Aorta (tissue), 5 donors: ENCODE results near the gene SEMA5A. TPM values are rescaled to one million over a fixed set of nuclear protein-coding genes. Genes with fewer than 3 reads are reported as not detected.

Source experiments
- ATAC-seq: fragments of 200-7000 bp; cut with Tn5 transposase; one replicate; pipeline ENCODE4 v1.9.1; 2022; ENCODE audit warnings: moderate library complexity; ENCODE audit not compliant: low FRiP score
- DNase-seq, 2 donors: peaks; one replicate each; pipeline ENCODE4 v3.0.0-alpha.2; 2020
- H3K27ac ChIP-seq, 2 donors: one replicate each; pipeline ENCODE4 v1.5.1; 2013; ENCODE audit warnings: low read length in 2 of 2, mild to moderate bottlenecking in 2 of 2, moderate library complexity in 2 of 2, control low read depth in 1 of 2, inconsistent platforms in 1 of 2, low read depth in 1 of 2
- H3K27me3 ChIP-seq, 2 donors: one replicate each; pipeline ENCODE4 v1.6.1; 2013; ENCODE audit warnings: control low read depth in 1 of 2, low read length in 1 of 2, mild to moderate bottlenecking in 1 of 2, moderate library complexity in 1 of 2; ENCODE audit not compliant: insufficient read depth in 2 of 2, control insufficient read depth in 1 of 2
- H3K36me3 ChIP-seq, 2 donors: one replicate each; pipeline ENCODE4 v1.6.1; 2013; ENCODE audit warnings: control low read depth in 1 of 2, low read length in 1 of 2, mild to moderate bottlenecking in 1 of 2; ENCODE audit not compliant: insufficient read depth in 2 of 2, control insufficient read depth in 1 of 2
- H3K4me1 ChIP-seq, 2 donors: one replicate each; pipeline ENCODE4 v1.6.1; 2013; ENCODE audit warnings: low read length in 2 of 2, control low read depth in 1 of 2, mild to moderate bottlenecking in 1 of 2, moderate library complexity in 1 of 2; ENCODE audit not compliant: insufficient read depth in 2 of 2, control insufficient read depth in 1 of 2
- H3K4me3 ChIP-seq, 2 donors: one replicate each; pipeline ENCODE4 v1.5.1; 2013; ENCODE audit warnings: low read length in 2 of 2, control low read depth in 1 of 2, mild to moderate bottlenecking in 1 of 2
- H3K9me3 ChIP-seq: one replicate; pipeline ENCODE4 v1.6.1; 2013; ENCODE audit warnings: mild to moderate bottlenecking, low read length; ENCODE audit not compliant: control insufficient read depth
- WGBS, 2 donors: extraction: QIAGEN DNeasy Blood & Tissue Kit; methylation state at CpG; one replicate each; pipeline ENCODE4 v1.1.7; 2013; 5-methylcytosine and 5-hydroxymethylcytosine counted together
- intact Hi-C, 2 donors: fragments of 100-400 bp; cut with DNase I; formaldehyde crosslinking; loops; one replicate each; pipeline versions ENCODE4 v1.14.2 to v1.15.0; 2022
- polyA plus RNA-seq, 2 donors: library from polyadenylated mRNA; stranded (reverse); fragments of 200-250 nt; gene quantifications; one replicate each; pipeline ENCODE4 v1.2.3, GENCODE V29; 2013
- total RNA-seq, 2 donors: library from RNA; stranded (reverse); fragmentation: NEBNext Ultra II Directional; extraction: Animal tissue kit (Norgen Biotek cat#: 25700); gene quantifications; one replicate each; pipeline ENCODE4 v1.2.1, GENCODE V29; 2021
- donor health status: healthy with polysubstance abuse.
- donor health status: Bipolar disorder and iron deficiency.
- donor health status: DM: no; HTN: no; CAD: no.
- donor health status: DM: no; HTN: no; CAD: no.
- donor health status: DM: yes; HTN: yes; CAD: no.

The SEMA5A gene
- total and polyA plus RNA-seq, 4 donors = 1.8 to 21.8 (median 12.7) TPM

GRCh38 chr5:9391080-9391479, 154.8 kb downstream of the SEMA5A start:
- Histone ChIP-seq H3K36me3 (no peaks in the 10 kb centered on the region), H3K27ac (no peak overlapping the region), H3K4me1 (no peaks in the 10 kb centered on the region), H3K4me3 (no peak overlapping the region), H3K9me3 (no peaks in the 10 kb centered on the region), H3K27me3 (no peaks in the 10 kb centered on the region)
- DNase-seq (no peak), ATAC-seq (no peak)
- intact Hi-C loops = no loop called here
- WGBS, 2 donors = 81 to 90% methylated on average over 4 of the region's 4 CpGs

- no peak for DNase-seq
- H3K4me1 ChIP-seq = no peaks in the 10 kb centered on the region
- WGBS, 2 donors = 92 to 100% methylated on average over 1 of the region's 1 CpG
- ATAC-seq = no peak
- H3K4me3 ChIP-seq = no peak overlapping the region
- H3K9me3 ChIP-seq = no peaks in the 10 kb centered on the region
- H3K27ac ChIP-seq = no peak overlapping the region
- H3K27me3 ChIP-seq = no peaks in the 10 kb centered on the region
- intact Hi-C loops = no loop called here
- H3K36me3 ChIP-seq = no peaks in the 10 kb centered on the region
Measured at GRCh38 chr5:9390113-9390512, 155.8 kb downstream of the SEMA5A start.

GRCh38 chr5:9388941-9389674, 156.8 kb downstream of the SEMA5A start:
- Histone ChIP-seq H3K27ac (no peak overlapping the region), H3K4me1 (no peaks in the 10 kb centered on the region), H3K27me3 (no peaks in the 10 kb centered on the region), H3K36me3 (no peaks in the 10 kb centered on the region), H3K9me3 (no peaks in the 10 kb centered on the region), H3K4me3 (no peak overlapping the region)
- WGBS, 2 donors = 84 to 87% methylated on average over 5 of the region's 5 CpGs
- no peak for DNase-seq
- ATAC-seq = no peak
- intact Hi-C loops = no loop called here

DNA sequence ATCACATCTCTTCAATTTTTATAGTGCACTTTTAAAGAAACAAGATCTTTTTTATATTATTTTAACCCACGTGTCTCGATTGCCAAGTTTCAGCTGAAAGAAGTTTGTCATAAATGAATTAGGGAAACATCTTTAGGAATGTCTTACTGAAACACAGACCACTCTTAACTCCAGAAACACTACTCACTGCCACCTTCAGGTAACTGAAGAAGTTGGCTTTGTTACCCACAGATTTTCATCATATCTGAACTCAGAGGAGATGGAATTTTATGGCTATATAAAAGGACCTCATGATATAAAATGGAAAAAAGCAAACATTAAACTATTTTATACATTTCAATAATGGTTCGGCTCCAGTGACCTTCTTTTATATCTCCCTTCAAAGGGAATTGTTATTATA, 158.0 kb downstream of the SEMA5A start:
- Histone ChIP-seq H3K4me3 (no peak overlapping the region), H3K27ac (no peak overlapping the region), H3K4me1 (no peaks in the 10 kb centered on the region), H3K27me3 (no peaks in the 10 kb centered on the region), H3K36me3 (no peaks in the 10 kb centered on the region), H3K9me3 (no peaks in the 10 kb centered on the region)
- 17 to 31% methylated on average over 3 of the region's 3 CpGs for WGBS, 2 donors
- no peak for DNase-seq
- intact Hi-C loops = no loop called here
- no peak for ATAC-seq

GRCh38 chr5:9386945-9387344, 158.9 kb downstream of the SEMA5A start:
- Histone ChIP-seq H3K9me3 (no peaks in the 10 kb centered on the region), H3K27ac (no peak overlapping the region), H3K4me1 (no peaks in the 10 kb centered on the region), H3K27me3 (no peaks in the 10 kb centered on the region), H3K4me3 (no peak overlapping the region), H3K36me3 (no peaks in the 10 kb centered on the region)
- WGBS, 2 donors = 96 to 98% methylated on average over 4 of the region's 4 CpGs
- ATAC-seq (peak; percentile 17), DNase-seq (no peak)
- intact Hi-C loops = no loop called here

GRCh38 chr5:9382522-9382921, 163.4 kb downstream of the SEMA5A start:
- H3K27ac ChIP-seq = no peak overlapping the region
- no peaks in the 10 kb centered on the region for H3K9me3 ChIP-seq
- no peak for ATAC-seq

GRCh38 chr5:9381464-9381863, 164.4 kb downstream of the SEMA5A start:
- no peak overlapping the region for H3K27ac ChIP-seq
- DNase-seq (no peak), ATAC-seq (no peak)
- H3K36me3 ChIP-seq = peaks cover 0 to 2% of the 10 kb centered on the region in 2 donors
- intact Hi-C loops = no loop called here
- no peaks in the 10 kb centered on the region for H3K9me3 ChIP-seq
- no peaks in the 10 kb centered on the region for H3K27me3 ChIP-seq
- no peak overlapping the region for H3K4me3 ChIP-seq
- H3K4me1 ChIP-seq = no peaks in the 10 kb centered on the region

More at GRCh38 chr5:9382522-9382921, 163.4 kb downstream of the SEMA5A start:
- intact Hi-C loops = no loop called here
- DNase-seq = no peak
- Histone ChIP-seq H3K36me3 (peaks cover 0 to 2% of the 10 kb centered on the region in 2 donors), H3K4me1 (no peaks in the 10 kb centered on the region), H3K27me3 (no peaks in the 10 kb centered on the region), H3K4me3 (no peak overlapping the region)
- 68 to 76% methylated on average over 1 of the region's 1 CpG for WGBS, 2 donors

DNA sequence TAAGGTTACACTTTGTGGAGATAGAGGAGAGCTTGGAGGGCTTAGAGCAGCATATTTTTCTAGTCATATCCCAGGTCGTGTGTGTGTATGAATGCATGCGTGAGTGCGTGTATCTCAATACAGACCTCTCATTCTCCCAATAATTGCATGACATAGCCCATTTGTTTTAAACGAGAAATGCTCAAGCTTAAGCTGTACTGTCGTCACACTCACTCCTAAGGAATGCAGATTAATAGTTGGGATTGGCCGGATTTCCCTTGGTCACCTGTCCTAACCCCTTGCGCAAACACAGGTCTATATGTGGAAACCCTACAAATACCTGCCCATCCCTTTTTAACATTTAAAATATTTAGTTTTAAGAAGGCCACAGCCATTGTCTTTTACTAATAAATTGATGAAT, 165.8 kb downstream of the SEMA5A start:
- ATAC-seq (peak; percentile 50), DNase-seq (no peak)
- Histone ChIP-seq H3K27me3 (no peaks in the 10 kb centered on the region), H3K36me3 (peaks cover 0 to 2% of the 10 kb centered on the region in 2 donors), H3K4me1 (no peaks in the 10 kb centered on the region), H3K4me3 (no peak overlapping the region), H3K27ac (no peak overlapping the region), H3K9me3 (no peaks in the 10 kb centered on the region)
- intact Hi-C loops = no loop called here
- whole genome bisulfite sequencing, 2 donors = 75 to 77% methylated on average over 7 of the region's 7 CpGs

DNA sequence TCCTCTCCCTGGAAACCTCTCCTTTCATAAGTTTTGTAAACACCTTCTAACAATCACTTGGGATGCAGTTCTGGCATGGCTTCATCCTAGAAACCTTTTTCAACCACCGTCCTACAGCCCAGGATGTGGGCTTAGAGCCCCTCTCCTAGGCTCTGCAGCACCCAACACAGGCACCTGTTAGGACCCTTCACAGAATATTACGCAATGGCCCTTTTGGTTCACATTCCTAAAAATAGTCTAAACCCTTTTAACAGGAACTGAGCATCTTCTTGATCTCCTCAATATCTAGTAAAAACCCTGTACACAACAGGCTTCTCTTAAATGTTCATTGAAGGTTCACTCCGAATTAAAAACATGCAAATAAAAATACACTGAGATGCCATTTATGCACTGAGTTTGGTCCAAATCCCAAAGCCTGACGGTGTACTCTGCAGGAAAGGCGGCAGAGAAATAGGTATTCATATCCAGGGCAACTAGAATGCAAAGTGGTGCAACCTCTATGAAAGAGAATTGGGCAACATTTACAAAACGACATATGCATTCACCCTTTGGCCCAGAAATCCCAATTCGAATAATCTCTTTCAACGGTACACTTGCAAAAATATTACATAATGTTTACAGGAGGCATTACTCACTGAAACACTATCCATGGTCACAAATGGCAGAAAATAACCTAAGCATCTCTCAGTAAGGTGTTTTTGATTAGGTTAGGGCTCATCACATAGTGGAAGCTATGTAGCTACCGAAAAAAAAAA, 169.3 kb downstream of the SEMA5A start:
- ATAC-seq (no peak), DNase-seq (no peak)
- Histone ChIP-seq H3K9me3 (no peaks in the 10 kb centered on the region), H3K4me3 (no peak overlapping the region), H3K36me3 (peaks cover 0 to 2% of the 10 kb centered on the region in 2 donors), H3K4me1 (no peaks in the 10 kb centered on the region), H3K27ac (no peak overlapping the region), H3K27me3 (no peaks in the 10 kb centered on the region)
- WGBS, 2 donors = 83 to 87% methylated on average over 9 of the region's 9 CpGs
- intact Hi-C loops = no loop called here
